Measurements from ENCODE around the gene HIP1R.
"Not testable (repeated sequence)": the region's sequence is repeated elsewhere in the genome, so short reads cannot be mapped to it uniquely, and the experiment has no call there.

Gene HIP1R

DNA sequence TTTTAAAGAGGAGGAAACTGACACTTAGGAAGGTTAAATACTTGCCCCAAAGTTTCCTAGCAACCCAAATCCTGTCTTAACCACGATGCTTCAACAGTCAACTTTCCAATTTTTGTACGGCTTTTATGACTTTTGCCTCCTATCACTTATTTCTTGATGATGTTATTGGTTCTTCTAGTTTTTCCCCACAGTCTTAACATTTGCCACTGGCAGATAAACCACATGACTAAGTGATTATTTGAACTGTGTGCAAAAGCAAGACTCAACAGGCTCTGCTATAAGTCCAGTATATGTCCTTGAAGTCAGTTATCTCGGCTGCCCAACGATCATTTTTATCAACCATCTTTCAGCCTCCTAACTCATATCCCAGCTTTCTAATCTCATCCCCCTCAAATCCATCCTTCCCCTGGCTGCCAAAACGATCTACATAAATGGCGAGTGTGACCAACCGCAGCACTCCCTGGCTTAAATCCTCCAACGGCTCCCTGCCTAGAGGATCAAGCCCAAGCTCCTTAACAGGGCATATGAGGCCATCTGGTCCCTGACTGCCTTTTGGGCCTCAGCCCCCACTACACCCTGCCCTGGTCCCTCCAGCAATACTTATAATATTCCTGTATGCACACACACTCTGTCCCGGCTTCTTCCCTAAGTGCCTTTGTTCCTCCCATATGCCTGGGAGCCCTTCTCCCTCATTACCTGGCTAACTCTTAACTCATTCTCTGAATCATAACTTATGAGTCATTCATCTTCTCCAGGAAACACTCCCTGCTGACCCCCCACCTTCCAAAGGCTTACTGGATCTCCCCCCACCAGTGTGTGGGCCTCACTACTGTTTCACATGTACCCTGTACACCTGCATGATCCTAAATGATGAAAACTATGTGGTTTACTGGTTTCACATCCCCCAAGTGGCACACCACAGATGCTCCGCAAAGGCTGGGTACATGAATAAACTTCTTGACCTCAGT lies 51.9 kb downstream of the HIP1R start:
- TF ChIP-seq, protein P1, sequence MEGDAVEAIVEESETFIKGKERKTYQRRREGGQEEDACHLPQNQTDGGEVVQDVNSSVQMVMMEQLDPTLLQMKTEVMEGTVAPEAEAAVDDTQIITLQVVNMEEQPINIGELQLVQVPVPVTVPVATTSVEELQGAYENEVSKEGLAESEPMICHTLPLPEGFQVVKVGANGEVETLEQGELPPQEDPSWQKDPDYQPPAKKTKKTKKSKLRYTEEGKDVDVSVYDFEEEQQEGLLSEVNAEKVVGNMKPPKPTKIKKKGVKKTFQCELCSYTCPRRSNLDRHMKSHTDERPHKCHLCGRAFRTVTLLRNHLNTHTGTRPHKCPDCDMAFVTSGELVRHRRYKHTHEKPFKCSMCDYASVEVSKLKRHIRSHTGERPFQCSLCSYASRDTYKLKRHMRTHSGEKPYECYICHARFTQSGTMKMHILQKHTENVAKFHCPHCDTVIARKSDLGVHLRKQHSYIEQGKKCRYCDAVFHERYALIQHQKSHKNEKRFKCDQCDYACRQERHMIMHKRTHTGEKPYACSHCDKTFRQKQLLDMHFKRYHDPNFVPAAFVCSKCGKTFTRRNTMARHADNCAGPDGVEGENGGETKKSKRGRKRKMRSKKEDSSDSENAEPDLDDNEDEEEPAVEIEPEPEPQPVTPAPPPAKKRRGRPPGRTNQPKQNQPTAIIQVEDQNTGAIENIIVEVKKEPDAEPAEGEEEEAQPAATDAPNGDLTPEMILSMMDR (IDR thresholded peaks at IDR 0.05; ENCODE audit: control insufficient read depth, extremely low read depth, insufficient read depth), result no peak
- no peak for DNase-seq (ENCODE audit: low read depth)
- peak overlapping the region; percentile 42; the same call in 1 of the 2 replicates for H3K4me3 ChIP-seq (ENCODE audit: low read depth, low read length)

DNA sequence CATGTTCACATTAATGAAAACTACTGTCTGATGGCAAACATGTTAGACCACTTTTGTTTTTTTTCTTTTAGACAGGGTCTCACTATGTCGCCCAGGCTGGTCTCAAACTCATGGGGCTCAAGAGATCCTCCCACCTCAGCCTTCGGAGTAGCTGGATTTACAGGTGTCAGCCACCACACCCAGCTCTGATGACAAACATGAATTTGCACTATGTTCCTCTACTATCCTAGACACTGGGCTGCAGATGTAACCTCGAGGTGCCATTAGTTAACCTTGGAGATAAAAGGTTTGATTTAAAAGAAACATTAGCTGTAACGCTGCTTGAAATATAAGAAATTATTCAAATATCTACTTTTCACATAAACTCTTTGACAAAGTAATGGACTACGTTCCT lies 52.6 kb downstream of the HIP1R start:
- TF ChIP-seq, protein P1 (IDR thresholded peaks at IDR 0.05; ENCODE audit: control insufficient read depth, extremely low read depth, insufficient read depth), result no peak
- peak overlapping the region; percentile 42 for H3K4me3 ChIP-seq (ENCODE audit: low read depth, low read length)
- DNase-seq (ENCODE audit: low read depth), result no peak

DNA sequence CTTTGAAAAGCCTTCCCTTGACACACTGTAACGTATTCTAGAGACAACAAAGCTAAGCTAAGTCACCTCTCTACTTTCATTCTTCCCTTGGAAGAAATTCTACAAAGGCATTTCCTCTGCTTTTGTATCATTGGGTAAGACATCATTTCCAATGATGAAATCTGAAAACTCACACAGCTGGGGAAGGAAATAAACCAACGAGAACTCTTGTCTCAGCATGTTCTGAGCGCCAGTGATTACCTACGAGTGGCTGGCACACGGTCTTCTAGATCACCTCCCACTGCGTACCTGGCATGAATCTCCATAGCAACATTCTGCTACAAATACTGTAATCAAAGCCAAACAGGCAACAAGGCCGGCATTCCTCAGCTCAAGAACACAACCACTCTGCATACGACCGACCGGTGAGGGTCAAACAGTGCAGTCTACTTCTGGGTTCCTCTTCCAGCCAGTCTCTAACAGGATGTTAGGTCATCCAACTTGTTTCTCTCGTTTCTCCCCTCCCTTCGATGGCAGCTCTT lies 53.0 kb downstream of the HIP1R start:
- peak overlapping the region; percentile 42 for H3K4me3 ChIP-seq (ENCODE audit: low read depth, low read length)
- DNase-seq (ENCODE audit: low read depth), result peak; percentile 95
- TF ChIP-seq, protein P1 (IDR thresholded peaks at IDR 0.05; ENCODE audit: control insufficient read depth, extremely low read depth, insufficient read depth), result no peak

DNA sequence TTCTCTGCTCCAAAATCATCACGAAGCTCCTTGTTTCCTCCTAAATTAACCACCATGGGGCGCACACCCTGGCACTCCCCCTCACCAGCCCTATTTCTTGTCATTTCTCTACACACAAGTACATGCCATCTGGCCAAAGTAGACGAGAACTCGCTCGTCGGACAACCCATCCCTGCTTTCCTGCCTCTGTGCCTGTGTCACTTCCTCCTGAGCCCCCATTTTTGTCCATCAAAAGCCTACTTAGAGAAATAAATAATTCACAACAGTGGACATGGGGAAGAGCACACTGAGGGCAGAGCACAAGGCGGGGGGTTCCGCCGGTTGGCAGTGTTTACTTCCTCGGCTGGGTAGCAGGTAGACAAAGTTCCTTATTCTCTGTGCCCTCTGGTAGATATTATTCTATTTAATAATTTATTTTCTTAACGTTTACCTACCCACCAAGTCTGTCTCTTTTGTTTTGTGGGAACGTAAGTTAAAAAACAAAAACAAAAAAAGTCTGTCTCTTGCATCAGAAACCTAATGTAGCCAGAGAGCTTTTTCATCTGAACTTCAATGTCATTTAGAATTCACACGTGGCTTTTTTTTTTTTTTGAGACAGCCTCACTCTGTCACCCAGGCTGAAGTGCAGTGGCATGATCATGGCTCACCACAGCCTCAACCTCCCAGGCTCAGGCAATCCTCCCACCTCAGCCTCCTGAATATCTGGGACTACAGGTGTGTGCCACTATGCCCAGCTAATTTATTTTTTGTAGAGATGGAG lies 54.7 kb downstream of the HIP1R start:
- DNase-seq (ENCODE audit: low read depth), result no peak
- H3K4me3 ChIP-seq (ENCODE audit: low read depth, low read length), result no peak overlapping the region
- TF ChIP-seq, protein P1 (IDR thresholded peaks at IDR 0.05; ENCODE audit: control insufficient read depth, extremely low read depth, insufficient read depth), result no peak

DNA sequence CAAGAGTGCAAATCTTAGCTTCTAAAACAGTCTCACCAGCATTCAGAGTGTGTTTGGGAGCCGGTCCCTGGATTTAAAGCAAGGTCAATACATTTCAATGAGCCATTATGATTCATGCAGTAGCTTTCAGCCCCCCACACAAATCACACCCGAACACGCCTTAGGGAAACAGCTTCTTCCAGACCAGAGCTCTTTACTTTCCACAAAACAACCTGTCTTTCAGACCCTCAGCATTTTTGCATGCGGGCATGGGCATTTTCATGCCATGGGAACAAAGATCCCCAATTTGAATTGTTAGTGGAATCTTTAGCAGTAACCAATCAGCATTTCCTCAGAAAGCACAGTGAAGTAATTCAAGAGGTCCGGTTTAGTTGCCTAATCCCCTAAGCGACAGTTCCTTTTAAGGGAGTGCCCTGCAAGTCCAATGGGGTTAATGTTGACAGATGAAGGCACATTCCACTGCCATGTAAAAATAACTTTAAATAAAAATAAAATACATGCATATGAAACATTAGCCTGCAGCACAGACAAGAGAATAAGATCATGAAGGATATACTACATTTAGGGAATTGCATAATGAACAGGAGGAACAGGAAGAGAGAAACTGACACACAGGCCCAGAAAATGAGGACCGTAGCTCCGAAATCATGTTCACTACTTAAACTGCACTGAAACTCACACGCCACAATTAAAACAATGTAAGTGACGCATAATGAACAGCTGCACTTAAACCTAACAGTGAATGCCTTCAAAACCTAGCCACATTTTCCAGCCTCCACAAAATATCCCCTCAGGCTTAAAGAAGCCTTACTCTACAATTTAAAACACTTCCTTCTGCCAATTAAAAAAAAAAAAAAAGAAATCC lies 56.6 kb downstream of the HIP1R start:
- H3K4me3 ChIP-seq (ENCODE audit: low read depth, low read length), result no peak overlapping the region
- TF ChIP-seq, protein P1 (IDR thresholded peaks at IDR 0.05; ENCODE audit: control insufficient read depth, extremely low read depth, insufficient read depth), result no peak
- no peak for DNase-seq (ENCODE audit: low read depth)

DNA sequence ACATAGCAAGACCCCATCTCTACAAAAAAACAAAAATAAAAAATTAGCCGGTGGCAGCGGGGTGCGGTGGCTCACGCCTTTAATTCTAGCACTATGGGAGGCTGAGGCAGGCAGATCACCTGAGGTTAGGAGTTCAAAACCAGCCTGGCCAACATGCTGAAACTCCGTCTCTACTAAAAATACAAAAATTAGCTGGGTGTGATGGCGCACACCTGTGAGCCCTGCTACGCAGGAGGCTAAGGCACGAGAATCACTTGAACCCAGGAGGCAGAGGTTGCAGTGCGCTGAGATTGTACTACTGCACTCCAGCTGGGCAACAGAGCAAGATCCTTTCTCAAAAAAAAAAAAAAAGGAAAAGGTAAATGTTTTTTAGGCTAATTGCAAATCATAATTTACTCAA lies 57.5 kb downstream of the HIP1R start:
- not testable (repeated sequence) for DNase-seq (ENCODE audit: low read depth); H3K4me3 ChIP-seq (ENCODE audit: low read depth, low read length)
